ENCODE data around the gene TTLL1. TPM values are rescaled to one million over a fixed set of nuclear protein-coding genes. Genes with fewer than 3 reads are reported as not detected.
"Not testable (repeated sequence)": the region's sequence is repeated elsewhere in the genome, so short reads cannot be mapped to it uniquely, and the experiment has no call there.

Gene TTLL1
- total RNA-seq, 4 donors from 2014 or later: 1.7 to 5.0 (median 3.5) TPM

- no peak for TF ChIP-seq CTCF (IDR thresholded peaks at IDR 0.05)
- Histone ChIP-seq H3K4me3 (no peak overlapping the region), H3K27ac (no peak overlapping the region), H3K9me3 (no peaks in the 10 kb centered on the region), H3K27me3 (no peaks in the 10 kb centered on the region), H3K36me3 (no peaks in the 10 kb centered on the region), H3K4me1 (peaks cover 0 to 20% (median 8%) of the 10 kb centered on the region in 4 donors)
- DNase-seq: no peak
Observed at GRCh38 chr22:43109511-43109910, 20.3 kb upstream of the TTLL1 start.

DNA sequence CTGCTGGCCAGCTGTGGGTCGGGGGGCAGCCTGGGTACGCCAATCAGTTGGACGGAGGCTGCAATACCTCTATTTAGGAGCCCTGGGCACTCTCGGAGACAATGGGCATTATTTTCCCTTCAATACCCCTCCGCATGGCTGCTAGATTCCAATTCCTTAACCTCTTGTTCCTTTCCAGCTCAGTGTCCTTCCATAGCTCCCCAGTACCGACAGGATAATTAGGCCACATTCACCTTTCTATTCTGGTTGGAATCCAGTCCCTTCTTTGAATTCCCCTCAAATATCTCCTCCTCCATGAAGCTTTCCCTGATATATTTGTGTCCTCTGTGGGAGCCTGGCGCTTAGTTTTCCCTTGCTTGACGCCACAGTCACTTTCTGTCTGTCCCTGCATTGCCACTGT lies 17.1 kb upstream of the TTLL1 start:
- H3K27ac ChIP-seq: no peak overlapping the region
- TF ChIP-seq CTCF (IDR thresholded peaks at IDR 0.05) (no peak), POLR2A (IDR thresholded peaks at IDR 0.05) (no peak)

DNA sequence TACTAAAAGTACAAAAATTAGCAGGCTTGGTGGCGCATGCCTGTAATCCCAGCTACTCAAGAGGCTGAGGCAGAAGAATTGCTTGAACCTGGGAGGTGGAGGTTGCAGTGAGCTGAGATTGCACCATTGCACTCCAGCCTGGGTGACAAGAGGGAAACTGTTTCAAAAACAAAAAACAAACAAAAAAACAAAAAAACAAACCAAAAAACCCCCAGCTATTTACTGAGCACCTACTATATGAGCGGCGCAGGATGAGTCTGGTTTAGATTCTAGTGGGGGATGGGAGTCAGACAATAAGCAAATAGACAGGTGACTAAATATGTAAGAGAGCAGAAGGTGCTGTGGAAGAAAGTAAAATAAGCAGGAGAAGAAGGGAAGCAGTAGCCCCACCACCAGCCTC lies 15.8 kb upstream of the TTLL1 start:
- not testable (repeated sequence) for H3K9me3 ChIP-seq, H3K36me3 ChIP-seq, H3K27me3 ChIP-seq, H3K4me3 ChIP-seq, H3K27ac ChIP-seq, DNase-seq
- H3K4me1 ChIP-seq: peaks cover 0 to 13% (median 2%) of the 10 kb centered on the region in 4 donors

More for the DNA sequence above, 17.1 kb upstream of the TTLL1 start:
- Histone ChIP-seq H3K4me1 (peaks cover 0 to 26% (median 7%) of the 10 kb centered on the region in 4 donors), H3K4me3 (no peak overlapping the region), H3K9me3 (no peaks in the 10 kb centered on the region), H3K36me3 (no peaks in the 10 kb centered on the region), H3K27me3 (no peaks in the 10 kb centered on the region)
- DNase-seq: no peak

GRCh38 chr22:43104056-43104625 lies 14.9 kb upstream of the TTLL1 start:
- peak in 2 of 3 donors; percentile 68 to 90 for DNase-seq

DNA sequence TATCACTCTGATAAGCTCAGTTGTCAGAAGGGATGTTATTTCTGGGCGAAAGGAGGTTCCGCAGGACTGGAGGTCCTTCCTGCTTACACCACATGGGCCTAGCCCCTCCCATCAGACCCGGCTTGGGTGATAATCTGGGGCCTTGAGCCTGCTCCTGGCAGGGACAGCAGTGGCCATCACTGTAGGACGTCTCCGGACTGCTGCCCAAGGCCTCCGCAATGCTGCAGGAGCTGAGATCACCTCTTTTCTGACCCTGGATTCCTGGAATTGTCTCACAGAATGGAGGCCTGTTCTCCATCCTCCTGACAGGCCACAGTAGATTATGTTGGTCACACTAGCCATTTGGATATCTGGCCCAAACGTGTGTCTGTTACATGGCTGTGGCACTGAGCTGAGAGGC lies 12.1 kb upstream of the TTLL1 start:
- no peaks in the 10 kb centered on the region for H3K36me3 ChIP-seq
- no peak overlapping the region for H3K27ac ChIP-seq
- H3K4me1 ChIP-seq: peaks cover 0 to 11% (median 2%) of the 10 kb centered on the region in 4 donors
- H3K27me3 ChIP-seq: no peaks in the 10 kb centered on the region
- no peak for TF ChIP-seq CTCF (IDR thresholded peaks at IDR 0.05)
- no peak for TF ChIP-seq POLR2A (IDR thresholded peaks at IDR 0.05)
- H3K9me3 ChIP-seq: peaks cover 0 to 9% (median 0%) of the 10 kb centered on the region in 4 donors
- no peak overlapping the region for H3K4me3 ChIP-seq
- DNase-seq: no peak

More at GRCh38 chr22:43104056-43104625, 14.9 kb upstream of the TTLL1 start:
- not testable (repeated sequence) for H3K27me3 ChIP-seq, H3K9me3 ChIP-seq, H3K4me3 ChIP-seq, H3K36me3 ChIP-seq
- Histone ChIP-seq H3K27ac (peak overlapping the region in 2 of 4 donors; percentile 35 to 36), H3K4me1 (peaks cover 0 to 11% (median 2%) of the 10 kb centered on the region in 4 donors)

DNA sequence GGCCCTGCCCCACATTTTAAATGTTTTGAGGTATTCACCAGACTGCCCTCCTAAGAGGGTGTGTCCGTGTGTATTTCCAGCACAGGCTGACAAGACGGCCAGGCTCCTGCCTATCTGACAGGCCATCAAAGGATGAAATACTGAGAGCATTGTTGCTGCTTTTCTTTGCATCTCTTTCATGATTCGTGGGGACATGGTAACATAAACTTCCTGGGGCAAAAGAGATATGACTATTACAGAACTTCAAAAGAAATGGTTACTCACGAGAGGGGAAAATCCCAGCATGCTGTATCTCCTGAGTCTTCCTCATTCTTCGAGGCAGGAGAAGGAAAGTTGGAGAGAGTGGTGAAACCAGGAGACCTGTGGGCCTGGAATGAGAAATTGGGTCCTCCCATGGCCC lies 11.0 kb upstream of the TTLL1 start:
- Histone ChIP-seq H3K4me1 (peaks cover 0 to 11% (median 2%) of the 10 kb centered on the region in 4 donors), H3K27me3 (no peaks in the 10 kb centered on the region), H3K4me3 (no peak overlapping the region), H3K27ac (no peak overlapping the region), H3K36me3 (no peaks in the 10 kb centered on the region), H3K9me3 (peaks cover 0 to 9% (median 0%) of the 10 kb centered on the region in 4 donors)
- no peak for DNase-seq
- TF ChIP-seq POLR2A (IDR thresholded peaks at IDR 0.05): no peak
- TF ChIP-seq CTCF (IDR thresholded peaks at IDR 0.05): no peak

- Histone ChIP-seq H3K9me3 (peaks cover 0 to 9% (median 0%) of the 10 kb centered on the region in 4 donors), H3K27ac (no peak overlapping the region), H3K36me3 (no peaks in the 10 kb centered on the region), H3K4me3 (no peak overlapping the region), H3K4me1 (peaks cover 0 to 7% (median 0%) of the 10 kb centered on the region in 4 donors), H3K27me3 (no peaks in the 10 kb centered on the region)
- no peak for DNase-seq
- TF ChIP-seq POLR2A (IDR thresholded peaks at IDR 0.05): no peak
- no peak for TF ChIP-seq CTCF (IDR thresholded peaks at IDR 0.05)
Observed at GRCh38 chr22:43099095-43099494, 9.9 kb upstream of the TTLL1 start.

Data from Peyer's patch (tissue), 4 donors.